ENCODE data around the gene REXO5. TPM values are rescaled to one million over a fixed set of nuclear protein-coding genes. Genes with fewer than 3 reads are reported as not detected.
A peak's percentile ranks its signal among the peaks of the same experiment; 100 is the strongest.

Gene REXO5
- total RNA-seq, 2 experiments from 2014 or later, result 10.6 to 11.2 TPM

- DNase-seq (no peak), ATAC-seq (no peak)
- ChIA-PET POLR2A (interaction anchor here (1.2 kb wide), 1 partner anchor 8 kb away, joined by 4 read pairs; no protein-coding TSS in a partner anchor), CTCF (interaction anchor here (0.7 to 4.1 kb wide), 7 partner anchors 8 to 137 kb away, joined by 3 to 34 read pairs (median 3); no protein-coding TSS in a partner anchor)
- Mint-ChIP-seq H3K27me3 (ENCODE audit: low read depth) (no peaks in the 10 kb centered on the region), H3K27ac (peak overlapping the region; percentile 61), H3K4me3 (no peak overlapping the region), H3K4me1 (ENCODE audit: low read depth) (peaks cover 32% of the 10 kb centered on the region), H3K9me3 (ENCODE audit: insufficient read depth) (no peaks in the 10 kb centered on the region), H3K36me3 (ENCODE audit: low read depth) (peaks cover 21% of the 10 kb centered on the region)
Observed at GRCh38 chr16:20865420-20866131, 59.2 kb downstream of the REXO5 start.

GRCh38 chr16:20866145-20866772 is 59.9 kb downstream of the REXO5 start:
- Mint-ChIP-seq H3K27ac (peak overlapping the region; percentile 42), H3K4me3 (no peak overlapping the region), H3K4me1 (ENCODE audit: low read depth) (peaks cover 38% of the 10 kb centered on the region), H3K36me3 (ENCODE audit: low read depth) (peaks cover 27% of the 10 kb centered on the region), H3K9me3 (ENCODE audit: insufficient read depth) (no peaks in the 10 kb centered on the region), H3K27me3 (ENCODE audit: low read depth) (no peaks in the 10 kb centered on the region)
- no peak for DNase-seq
- no peak for ATAC-seq
- CTCF ChIA-PET, result interaction anchor here (0.7 to 4.1 kb wide), 7 partner anchors 9 to 136 kb away, joined by 3 to 34 read pairs (median 3); no protein-coding TSS in a partner anchor
- POLR2A ChIA-PET, result interaction anchor here (0.5 to 1.2 kb wide), 2 partner anchors 8 to 273 kb away, joined by 3 to 4 read pairs; no protein-coding TSS in a partner anchor

- Mint-ChIP-seq H3K27me3 (ENCODE audit: low read depth) (no peaks in the 10 kb centered on the region), H3K4me3 (no peak overlapping the region), H3K36me3 (ENCODE audit: low read depth) (peaks cover 29% of the 10 kb centered on the region), H3K9me3 (ENCODE audit: insufficient read depth) (no peaks in the 10 kb centered on the region), H3K27ac (no peak overlapping the region), H3K4me1 (ENCODE audit: low read depth) (peaks cover 42% of the 10 kb centered on the region)
- DNase-seq (no peak), ATAC-seq (no peak)
- CTCF ChIA-PET, result interaction anchor here (1.5 to 4.1 kb wide), 3 partner anchors 8 to 42 kb away, joined by 4 to 34 read pairs (median 4); no protein-coding TSS in a partner anchor
- POLR2A ChIA-PET, result interaction anchor here (0.5 kb wide), 1 partner anchor 273 kb away, joined by 3 read pairs; no protein-coding TSS in a partner anchor
Observed at GRCh38 chr16:20866801-20867200, 60.5 kb downstream of the REXO5 start.

- Mint-ChIP-seq H3K27me3 (ENCODE audit: low read depth) (no peaks in the 10 kb centered on the region), H3K4me3 (no peak overlapping the region), H3K27ac (no peak overlapping the region), H3K9me3 (ENCODE audit: insufficient read depth) (no peaks in the 10 kb centered on the region), H3K36me3 (ENCODE audit: low read depth) (peaks cover 25% of the 10 kb centered on the region), H3K4me1 (ENCODE audit: low read depth) (peaks cover 50% of the 10 kb centered on the region)
- ChIA-PET POLR2A (no interaction called here), CTCF (interaction anchor here (1.5 to 4.1 kb wide), 3 partner anchors 7 to 31 kb away, joined by 4 to 34 read pairs (median 9); no protein-coding TSS in a partner anchor)
- no peak for DNase-seq
- no peak for ATAC-seq
Observed at GRCh38 chr16:20867585-20867984, 61.3 kb downstream of the REXO5 start.

- ChIA-PET POLR2A (no interaction called here), CTCF (interaction anchor here (2.1 kb wide), 1 partner anchor 18 kb away, joined by 9 read pairs; no protein-coding TSS in a partner anchor)
- no peak overlapping the region for H3K4me3 Mint-ChIP-seq
- H3K36me3 Mint-ChIP-seq (ENCODE audit: low read depth), result peaks cover 25% of the 10 kb centered on the region
- no peak for DNase-seq
- no peaks in the 10 kb centered on the region for H3K27me3 Mint-ChIP-seq (ENCODE audit: low read depth)
- H3K9me3 Mint-ChIP-seq (ENCODE audit: insufficient read depth), result no peaks in the 10 kb centered on the region
- H3K4me1 Mint-ChIP-seq (ENCODE audit: low read depth), result peaks cover 63% of the 10 kb centered on the region
- no peak for ATAC-seq
- no peak overlapping the region for H3K27ac Mint-ChIP-seq
Observed at GRCh38 chr16:20868890-20869289, 62.6 kb downstream of the REXO5 start.

GRCh38 chr16:20870122-20870820 is 63.9 kb downstream of the REXO5 start:
- POLR2A ChIA-PET, result no interaction called here

GRCh38 chr16:20871258-20871657 is 64.9 kb downstream of the REXO5 start:
- no peaks in the 10 kb centered on the region for H3K9me3 Mint-ChIP-seq (ENCODE audit: insufficient read depth)
- CTCF ChIA-PET, result interaction anchor here (1.2 to 6.7 kb wide), 2 partner anchors 20 to 30 kb away, joined by 4 to 42 read pairs; partner anchors contain the start of genes DCUN1D3 and LYRM1
- POLR2A ChIA-PET, result no interaction called here
- no peak overlapping the region for H3K4me3 Mint-ChIP-seq
- no peaks in the 10 kb centered on the region for H3K27me3 Mint-ChIP-seq (ENCODE audit: low read depth)
- peaks cover 21% of the 10 kb centered on the region for H3K36me3 Mint-ChIP-seq (ENCODE audit: low read depth)
- H3K4me1 Mint-ChIP-seq (ENCODE audit: low read depth), result peaks cover 70% of the 10 kb centered on the region
- DNase-seq, result no peak
- no peak for ATAC-seq
- H3K27ac Mint-ChIP-seq, result no peak overlapping the region

More at GRCh38 chr16:20870122-20870820, 63.9 kb downstream of the REXO5 start:
- Mint-ChIP-seq H3K36me3 (ENCODE audit: low read depth) (peaks cover 17% of the 10 kb centered on the region), H3K27me3 (ENCODE audit: low read depth) (no peaks in the 10 kb centered on the region), H3K4me1 (ENCODE audit: low read depth) (peaks cover 71% of the 10 kb centered on the region), H3K4me3 (no peak overlapping the region), H3K9me3 (ENCODE audit: insufficient read depth) (no peaks in the 10 kb centered on the region), H3K27ac (no peak overlapping the region)
- ATAC-seq (no peak), DNase-seq (no peak)
- CTCF ChIA-PET, result interaction anchor here (6.7 kb wide), 1 partner anchor 19 kb away, joined by 42 read pairs; no protein-coding TSS in a partner anchor

GRCh38 chr16:20871941-20872815 is 65.9 kb downstream of the REXO5 start:
- no peak for DNase-seq
- Mint-ChIP-seq H3K36me3 (ENCODE audit: low read depth) (peaks cover 25% of the 10 kb centered on the region), H3K27ac (no peak overlapping the region), H3K4me3 (no peak overlapping the region), H3K27me3 (ENCODE audit: low read depth) (no peaks in the 10 kb centered on the region), H3K9me3 (ENCODE audit: insufficient read depth) (no peaks in the 10 kb centered on the region), H3K4me1 (ENCODE audit: low read depth) (peaks cover 65% of the 10 kb centered on the region)
- CTCF ChIA-PET, result interaction anchor here (0.7 to 6.7 kb wide), 4 partner anchors 21 to 90 kb away, joined by 3 to 42 read pairs (median 4); partner anchors contain the start of genes DCUN1D3 and LYRM1
- POLR2A ChIA-PET, result no interaction called here
- no peak for ATAC-seq

- Mint-ChIP-seq H3K9me3 (ENCODE audit: insufficient read depth) (no peaks in the 10 kb centered on the region), H3K36me3 (ENCODE audit: low read depth) (peaks cover 33% of the 10 kb centered on the region), H3K4me1 (ENCODE audit: low read depth) (peaks cover 70% of the 10 kb centered on the region), H3K4me3 (peak overlapping the region; percentile 70), H3K27me3 (ENCODE audit: low read depth) (no peaks in the 10 kb centered on the region), H3K27ac (peak overlapping the region; percentile 97)
- POLR2A ChIA-PET, result interaction anchor here (1.4 to 2.2 kb wide), 3 partner anchors 8 to 28 kb away, joined by 4 to 46 read pairs (median 4); partner anchors contain the start of genes DCUN1D3 and LYRM1
- ATAC-seq, result no peak
- CTCF ChIA-PET, result interaction anchor here (1.2 to 6.7 kb wide), 8 partner anchors 7 to 71 kb away, joined by 3 to 42 read pairs (median 18); partner anchors contain the start of genes DCUN1D3 and LYRM1
- DNase-seq, result no peak
Observed at GRCh38 chr16:20873331-20873730, 67.0 kb downstream of the REXO5 start.

GRCh38 chr16:20874088-20874581 is 67.8 kb downstream of the REXO5 start:
- POLR2A ChIA-PET, result interaction anchor here (0.9 to 2.2 kb wide), 9 partner anchors 9 to 51 kb away, joined by 3 to 46 read pairs (median 4); partner anchors contain the start of genes DCUN1D3 and LYRM1

More at GRCh38 chr16:20874088-20874581, 67.8 kb downstream of the REXO5 start:
- Mint-ChIP-seq H3K4me1 (ENCODE audit: low read depth) (peaks cover 78% of the 10 kb centered on the region), H3K36me3 (ENCODE audit: low read depth) (peaks cover 37% of the 10 kb centered on the region), H3K27me3 (ENCODE audit: low read depth) (no peaks in the 10 kb centered on the region), H3K9me3 (ENCODE audit: insufficient read depth) (no peaks in the 10 kb centered on the region), H3K4me3 (peak overlapping the region; percentile 70), H3K27ac (peak overlapping the region; percentile 97)
- no peak for ATAC-seq
- CTCF ChIA-PET, result interaction anchor here (0.8 to 6.7 kb wide), 20 partner anchors 8 to 1483 kb away, joined by 3 to 42 read pairs (median 6); partner anchors contain the start of genes DCUN1D3 and LYRM1
- DNase-seq, result no peak

Measured in activated CD8-positive, alpha-beta T cell treated with anti-CD3 and anti-CD28 coated beads, Interleukin-2, amount 10 ng/mL, durations not matched to agents 7 days and 5 days (primary cell).